NCI-H226 (cell line): ENCODE results near the gene SFXN1.
A peak's percentile ranks its signal among the peaks of the same experiment; 100 is the strongest.
"Not testable (repeated sequence)": the region's sequence is repeated elsewhere in the genome, so short reads cannot be mapped to it uniquely, and the experiment has no call there.

Source experiments
- DNase-seq: peaks from one replicate; pipeline ENCODE4 v3.0.0-alpha.2; 2015

The SFXN1 gene

GRCh38 chr5:175494264-175495183, 16.2 kb downstream of the SFXN1 start:
- DNase-seq, result peak; percentile 52

DNA sequence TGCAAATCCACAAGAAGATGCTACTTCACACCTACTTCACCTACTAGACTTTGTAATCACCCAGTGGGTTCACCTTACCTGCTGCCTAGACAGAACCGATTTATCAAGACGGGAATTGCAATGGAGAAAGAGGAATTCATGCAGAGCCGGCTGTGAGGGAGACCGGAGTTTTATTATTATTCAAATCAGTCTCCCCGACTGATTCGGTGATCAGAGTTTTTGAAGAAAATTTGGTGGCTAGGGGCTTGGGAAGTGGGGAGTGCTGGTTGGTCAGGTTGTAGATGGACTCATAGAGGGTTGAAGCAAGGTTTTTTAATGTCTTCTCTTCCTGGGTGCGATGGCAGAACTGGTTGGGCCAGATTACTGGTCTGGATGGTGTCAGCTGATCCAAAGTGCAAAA, 23.4 kb downstream of the SFXN1 start:
- no peak for DNase-seq

DNA sequence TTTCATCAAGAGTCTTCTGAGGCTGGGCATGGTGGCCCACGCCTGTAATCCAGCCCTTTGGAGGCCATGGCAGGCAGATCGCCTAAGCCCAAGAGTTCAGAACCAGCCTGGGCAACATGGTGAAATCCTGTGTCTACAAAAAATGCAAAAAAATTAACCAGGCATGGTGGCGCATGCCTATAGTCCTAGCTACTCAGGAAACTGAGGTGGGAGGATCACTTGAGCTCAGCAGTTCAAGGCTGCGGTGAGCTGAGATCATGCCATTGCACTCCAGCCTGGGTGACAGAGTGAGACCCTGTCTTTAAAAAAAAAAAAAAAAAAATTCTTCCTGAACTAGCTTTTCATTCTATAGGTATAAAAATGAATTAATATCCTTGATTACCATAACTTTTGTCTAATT, 29.3 kb downstream of the SFXN1 start:
- DNase-seq, result not testable (repeated sequence)

DNA sequence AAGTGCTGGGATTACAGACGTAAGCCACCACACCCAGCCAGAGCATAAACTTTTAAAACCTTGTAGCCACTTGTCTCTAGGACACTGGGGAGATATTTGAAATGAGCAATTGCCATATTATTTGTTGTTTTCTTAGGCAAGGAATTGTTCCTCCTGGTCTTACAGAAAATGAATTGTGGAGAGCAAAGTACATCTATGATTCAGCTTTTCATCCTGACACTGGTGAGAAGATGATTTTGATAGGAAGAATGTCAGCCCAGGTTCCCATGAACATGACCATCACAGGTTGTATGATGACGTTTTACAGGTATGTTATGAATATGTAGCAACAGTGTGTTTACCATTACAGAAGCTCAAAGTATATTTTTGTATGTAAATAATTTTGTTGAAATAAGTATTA, 30.5 kb downstream of the SFXN1 start:
- no peak for DNase-seq

- no peak for DNase-seq
These were observed 34.9 kb downstream of the SFXN1 start for GRCh38 chr5:175513297-175513696.

DNA sequence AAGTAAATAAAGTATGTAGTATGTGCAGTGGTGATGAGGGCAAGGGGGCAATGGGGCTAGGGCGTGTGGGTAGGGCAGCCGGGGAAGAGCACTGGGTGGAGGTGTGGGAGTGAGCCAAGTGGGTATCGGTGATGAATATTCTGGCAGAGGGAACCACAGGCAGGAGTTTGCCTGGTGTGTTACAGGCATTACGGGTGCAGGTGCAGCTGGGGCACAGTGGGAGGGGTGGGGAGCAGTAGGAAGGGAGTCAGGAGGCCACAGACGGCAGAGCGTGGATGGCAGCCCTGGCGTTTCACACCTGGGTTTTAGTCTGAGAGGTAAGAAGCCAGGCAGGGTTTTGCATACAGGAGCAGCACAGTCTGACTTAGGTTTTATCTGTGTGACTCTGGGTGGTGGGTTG, 35.4 kb downstream of the SFXN1 start:
- DNase-seq, result no peak

GRCh38 chr5:175516933-175517823, 38.8 kb downstream of the SFXN1 start:
- DNase-seq, result no peak

DNA sequence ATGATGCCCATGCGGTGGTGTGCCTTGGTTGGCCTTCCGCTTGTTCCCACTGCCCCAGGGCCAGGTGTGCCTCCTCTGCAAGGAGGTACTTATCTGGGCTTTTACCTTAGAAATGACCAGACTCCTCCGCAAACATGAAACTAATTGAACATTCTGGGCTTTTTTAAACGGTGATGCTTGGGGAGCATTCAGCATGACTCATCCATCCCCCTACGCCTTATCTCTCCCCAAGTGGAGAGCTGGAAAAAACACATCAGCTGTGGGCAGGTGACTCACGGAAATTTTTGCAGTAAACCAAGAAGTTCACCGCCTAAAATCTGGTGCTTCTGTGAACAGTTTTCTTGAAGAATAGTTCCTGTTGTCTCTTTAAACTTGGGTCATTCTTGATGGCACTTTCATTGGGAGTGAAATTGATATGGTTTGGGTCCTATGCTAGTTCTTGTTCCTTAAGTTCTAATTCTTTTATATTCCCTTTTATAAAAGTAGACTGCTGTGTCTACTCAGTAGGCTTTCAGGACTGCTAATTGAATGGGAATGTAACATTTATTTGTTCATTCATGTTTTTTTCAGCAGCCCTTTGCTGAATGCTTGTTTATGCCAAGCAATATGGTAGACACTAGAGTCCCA, 39.6 kb downstream of the SFXN1 start:
- DNase-seq, result peak; percentile 94

DNA sequence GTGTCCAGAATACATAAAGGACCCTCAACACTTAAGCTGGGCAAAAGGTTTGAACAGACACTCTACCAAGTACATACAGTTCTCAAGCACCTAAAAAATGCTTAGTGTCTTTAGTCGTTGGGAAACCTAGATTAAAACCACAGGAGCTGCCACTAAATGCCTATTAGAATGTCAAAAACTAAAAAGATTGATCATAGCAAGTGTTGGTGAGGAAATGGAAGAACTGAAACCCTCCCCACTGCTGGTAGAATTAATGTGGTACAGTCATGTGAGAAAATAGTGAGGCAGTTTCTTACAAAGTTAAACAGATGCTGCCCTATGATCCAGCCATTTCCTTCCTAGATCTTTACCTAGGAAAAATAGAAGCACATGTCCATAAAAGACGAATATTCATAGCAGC, 40.6 kb downstream of the SFXN1 start:
- no peak for DNase-seq

- no peak for DNase-seq
These were observed 42.0 kb downstream of the SFXN1 start for GRCh38 chr5:175520321-175520720.

DNA sequence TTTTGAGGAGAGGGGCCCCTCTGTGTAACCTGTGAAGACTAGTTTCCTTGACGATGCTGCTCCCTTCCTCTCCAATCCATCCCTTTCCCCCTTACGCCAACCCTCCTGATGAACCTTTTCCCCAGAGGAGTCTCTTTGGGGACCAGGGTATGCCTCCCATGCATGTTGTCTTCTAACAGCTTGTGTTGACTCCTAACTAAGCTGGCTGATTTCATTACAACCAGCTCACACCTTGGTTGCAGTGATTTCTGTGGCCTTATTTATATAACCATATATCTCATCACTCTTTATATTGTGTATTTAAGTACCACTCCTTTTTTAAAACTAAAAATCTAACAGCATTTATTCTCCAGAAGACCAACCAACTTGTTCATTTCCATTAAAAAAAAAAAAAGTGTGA, 42.5 kb downstream of the SFXN1 start:
- DNase-seq, result no peak

GRCh38 chr5:175521313-175521833, 43.0 kb downstream of the SFXN1 start:
- DNase-seq, result no peak

DNA sequence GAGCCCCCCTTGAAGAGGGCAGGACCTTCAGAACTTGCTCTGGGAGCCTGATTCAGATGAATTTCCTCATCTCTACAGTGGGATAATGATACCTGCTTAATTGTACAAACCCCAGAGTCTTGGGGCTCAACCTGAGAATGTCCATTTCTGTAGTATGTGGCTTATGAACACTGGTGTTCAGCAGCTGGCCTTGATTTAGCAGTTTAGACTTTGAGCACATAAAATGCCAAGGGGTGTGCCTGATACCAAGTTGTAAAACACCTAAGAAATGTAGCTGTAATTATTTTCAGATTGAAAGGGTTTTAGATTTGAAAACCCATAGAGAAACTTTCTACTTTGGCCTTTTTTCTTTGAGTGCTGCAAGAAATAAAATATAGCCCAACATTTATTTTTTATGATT, 44.9 kb downstream of the SFXN1 start:
- no peak for DNase-seq

DNA sequence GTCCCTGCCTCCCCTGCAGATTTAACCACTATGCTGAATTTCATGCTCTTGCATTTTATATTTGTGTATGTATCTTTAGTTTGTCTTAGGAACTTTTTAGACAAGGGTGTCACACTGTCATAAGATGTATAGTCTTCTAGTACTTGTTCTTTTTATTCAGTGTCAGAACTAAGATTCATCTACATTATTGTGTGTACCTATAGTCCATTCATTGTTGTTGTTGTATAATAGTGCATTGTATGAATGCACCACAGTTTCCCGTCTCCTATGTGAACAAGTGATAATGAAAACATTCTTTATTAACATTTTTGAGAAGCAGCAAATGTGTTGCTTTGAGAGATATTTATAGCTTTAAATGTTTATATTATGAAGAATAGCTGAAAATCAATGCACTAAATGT, 45.9 kb downstream of the SFXN1 start:
- no peak for DNase-seq

GRCh38 chr5:175526691-175527090, 48.3 kb downstream of the SFXN1 start:
- no peak for DNase-seq

DNA sequence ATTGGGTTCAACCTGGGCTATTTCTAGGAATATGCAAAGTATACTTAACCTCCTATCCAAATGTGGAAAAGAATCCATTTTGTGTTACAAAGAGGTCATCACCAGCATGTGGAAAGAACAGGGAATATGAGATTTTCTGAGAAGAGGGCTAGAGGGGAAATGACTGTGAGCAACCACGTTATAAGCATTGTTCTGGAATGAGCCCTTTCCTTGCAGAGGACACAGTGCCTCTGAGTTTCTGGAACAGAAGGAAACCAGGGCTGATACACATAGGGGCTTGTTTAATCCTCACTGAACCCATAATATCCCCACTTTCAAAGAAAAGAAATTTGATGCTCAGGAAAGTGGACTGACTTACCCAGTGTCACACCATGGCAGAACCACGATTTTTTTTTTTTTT, 53.0 kb downstream of the SFXN1 start:
- no peak for DNase-seq

- peak; percentile 75 for DNase-seq
These were observed 55.9 kb downstream of the SFXN1 start for GRCh38 chr5:175534070-175534932.

- DNase-seq, result not testable (repeated sequence)
These were observed 57.0 kb downstream of the SFXN1 start for GRCh38 chr5:175535331-175535730.

DNA sequence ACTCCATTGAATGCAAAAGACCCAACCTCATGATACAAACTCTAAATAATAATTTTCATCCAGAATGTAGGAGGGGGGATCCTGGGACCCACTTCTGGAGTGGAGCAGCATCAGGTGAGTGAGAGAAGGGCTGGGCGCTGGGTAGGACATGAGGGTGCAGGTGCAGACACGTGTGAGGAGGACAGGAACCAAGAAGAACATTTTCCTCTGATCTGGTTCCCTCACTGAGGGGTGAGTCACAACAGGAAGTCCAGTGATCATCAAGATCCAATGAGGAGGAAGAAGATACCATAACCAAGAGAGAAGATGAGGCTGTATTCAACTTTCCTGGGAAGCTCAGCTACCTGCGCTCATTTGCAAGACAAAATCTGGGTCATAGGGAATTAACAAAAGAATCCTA, 57.4 kb downstream of the SFXN1 start:
- no peak for DNase-seq

DNA sequence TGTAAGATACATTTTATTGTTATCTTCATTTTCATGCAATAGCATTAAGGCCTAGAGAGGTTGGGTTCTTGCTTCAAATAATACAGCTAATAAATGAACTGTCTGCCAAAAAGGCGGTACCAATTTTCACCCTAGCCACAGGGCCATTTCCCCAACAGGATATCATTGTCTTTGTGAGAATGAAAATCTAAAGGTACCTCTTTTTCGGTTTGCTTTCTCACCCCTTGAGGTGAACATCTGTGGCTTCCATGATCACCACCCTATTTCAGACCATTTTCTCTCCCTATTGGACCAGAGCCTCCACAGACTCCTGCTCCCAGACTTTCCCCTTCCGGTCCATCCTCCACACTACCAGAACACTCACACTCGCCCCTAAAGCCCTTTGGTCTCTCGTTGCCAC, 60.2 kb downstream of the SFXN1 start:
- DNase-seq, result no peak

DNA sequence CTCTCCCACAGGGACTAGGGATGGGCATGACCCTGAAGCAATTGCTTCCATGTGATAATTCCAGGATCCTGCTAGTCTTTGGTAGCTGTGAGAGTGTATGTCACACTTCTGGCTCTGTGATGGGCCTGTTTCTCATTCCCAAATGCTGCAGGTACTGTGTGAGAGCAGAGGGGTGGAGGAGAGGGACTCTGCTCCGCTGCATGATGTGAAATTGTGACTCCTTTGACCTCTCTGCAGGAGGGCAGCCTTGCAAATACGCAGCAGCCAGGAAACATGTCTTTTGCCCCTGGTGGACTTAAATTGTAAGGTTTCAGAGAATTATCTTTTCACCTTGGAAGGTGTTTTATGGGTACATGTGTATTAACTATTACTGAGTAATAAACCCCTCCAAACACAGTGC, 61.6 kb downstream of the SFXN1 start:
- no peak for DNase-seq

- no peak for DNase-seq
These were observed 62.9 kb downstream of the SFXN1 start for GRCh38 chr5:175541264-175541663.
